GM21737 (cell line): ENCODE data around the gene HOXC5.

Experiments
- ATAC-seq: cut with Tn5 transposase; IDR thresholded peaks from one replicate; pipeline ENCODE4 v1.9.1; 2021; ENCODE audit warnings: mild to moderate bottlenecking, moderate library complexity; ENCODE audit not compliant: unreplicated experiment

Gene HOXC5

DNA sequence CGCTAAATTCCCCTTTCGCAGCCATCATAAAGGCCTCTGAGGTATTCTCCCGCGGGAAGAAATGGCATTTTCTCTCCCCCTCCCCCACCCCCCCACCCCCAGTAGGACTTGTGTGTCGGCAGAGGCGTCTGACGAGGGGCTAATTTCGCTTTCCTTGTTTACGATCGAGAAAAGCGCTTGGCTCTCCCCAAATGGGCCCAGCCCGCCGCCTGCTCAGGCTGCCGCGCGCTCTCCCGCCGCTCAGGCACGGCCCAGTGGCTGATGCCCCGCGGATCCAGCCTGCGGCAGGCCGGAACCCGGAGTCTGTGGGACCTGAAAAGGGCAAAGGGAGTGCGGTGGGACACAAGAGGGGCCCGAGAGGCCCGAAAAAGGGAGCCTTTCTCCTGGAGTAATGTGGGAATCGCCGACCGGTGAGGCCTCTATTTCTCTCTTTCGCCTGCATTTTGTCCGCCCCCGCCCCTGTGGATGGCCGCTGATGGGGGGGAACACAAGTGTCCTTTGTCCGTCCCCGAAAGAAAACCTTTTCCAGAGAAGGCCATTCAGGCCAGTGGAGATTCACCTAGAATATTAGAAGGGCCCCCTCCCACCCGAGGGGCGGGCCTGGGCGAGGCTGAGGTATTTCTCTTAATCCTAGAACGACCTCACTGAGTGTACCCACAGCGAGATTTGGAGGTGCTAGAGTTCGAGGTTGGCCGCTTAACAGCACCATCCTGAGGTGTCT, 13.6 kb upstream of the HOXC5 start:
- ATAC-seq, result no peak

DNA sequence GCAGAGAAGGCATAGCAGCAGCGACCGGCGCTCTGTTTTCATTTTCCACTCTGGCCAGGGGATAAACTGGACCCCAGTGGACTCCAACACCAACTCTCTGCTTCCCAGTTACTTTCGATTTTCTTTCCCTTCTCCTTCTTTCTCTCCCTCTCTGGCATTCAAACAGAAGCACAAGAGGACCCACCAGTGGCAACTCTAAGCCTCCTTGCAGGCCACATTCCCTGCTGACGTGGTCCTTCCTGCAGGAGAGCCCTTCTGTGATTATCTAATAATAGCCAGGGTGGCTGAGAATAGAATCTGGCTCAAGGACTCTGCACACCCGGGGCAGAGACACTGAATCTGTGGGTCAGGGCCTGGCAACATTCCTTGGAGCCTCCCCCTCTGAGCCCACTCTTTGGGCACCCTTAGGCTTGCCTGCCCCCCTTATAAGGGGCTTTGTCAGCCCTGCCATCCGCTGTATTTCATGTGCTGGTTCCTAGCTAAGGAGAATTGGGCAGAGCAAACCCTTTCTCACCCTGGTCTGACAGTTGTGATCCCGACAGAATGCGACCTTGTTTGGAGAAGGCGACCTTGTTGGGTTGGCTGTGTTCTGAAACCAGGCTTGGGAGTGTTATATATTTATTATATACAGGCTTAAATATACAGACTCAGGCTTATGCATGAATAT, 12.8 kb upstream of the HOXC5 start:
- no peak for ATAC-seq

DNA sequence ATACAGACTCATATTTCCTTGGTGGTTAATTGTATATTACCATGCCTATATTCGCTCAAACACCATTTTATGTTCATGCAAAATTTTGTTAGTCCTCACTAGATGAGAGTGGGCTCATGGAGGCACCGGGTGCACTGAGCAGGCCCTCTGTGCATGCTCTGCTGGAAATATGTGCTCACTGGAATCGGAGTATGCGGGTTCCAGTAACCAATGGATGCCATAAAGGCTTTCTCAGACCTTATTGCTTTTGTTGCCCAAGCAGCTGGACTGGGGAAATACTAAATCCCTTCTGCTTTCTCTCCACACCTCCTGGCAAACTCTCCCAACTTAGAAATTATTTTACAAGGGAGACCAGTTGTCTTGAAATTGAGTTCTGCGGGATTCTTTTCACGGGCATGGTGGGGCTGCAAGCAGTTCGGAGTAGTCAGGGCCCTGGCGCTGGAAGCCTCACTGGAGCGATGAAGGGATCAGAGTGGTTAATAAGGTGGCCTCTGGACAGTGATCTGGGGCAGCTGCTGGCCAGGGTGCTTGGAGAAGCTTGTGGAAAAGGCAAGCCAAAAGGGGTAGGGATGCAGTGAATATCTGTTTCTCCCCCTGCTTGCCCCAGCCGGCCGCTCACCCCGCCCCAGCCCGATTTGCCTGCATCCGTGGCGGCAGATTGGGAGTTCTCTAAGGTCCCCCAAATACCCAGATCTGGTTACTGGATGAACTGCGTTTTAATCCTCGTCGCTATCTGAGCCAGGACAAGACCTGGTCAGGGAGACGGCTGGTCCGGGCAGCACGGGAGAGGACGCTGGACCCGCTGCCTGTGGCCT, 12.1 kb upstream of the HOXC5 start:
- no peak for ATAC-seq

DNA sequence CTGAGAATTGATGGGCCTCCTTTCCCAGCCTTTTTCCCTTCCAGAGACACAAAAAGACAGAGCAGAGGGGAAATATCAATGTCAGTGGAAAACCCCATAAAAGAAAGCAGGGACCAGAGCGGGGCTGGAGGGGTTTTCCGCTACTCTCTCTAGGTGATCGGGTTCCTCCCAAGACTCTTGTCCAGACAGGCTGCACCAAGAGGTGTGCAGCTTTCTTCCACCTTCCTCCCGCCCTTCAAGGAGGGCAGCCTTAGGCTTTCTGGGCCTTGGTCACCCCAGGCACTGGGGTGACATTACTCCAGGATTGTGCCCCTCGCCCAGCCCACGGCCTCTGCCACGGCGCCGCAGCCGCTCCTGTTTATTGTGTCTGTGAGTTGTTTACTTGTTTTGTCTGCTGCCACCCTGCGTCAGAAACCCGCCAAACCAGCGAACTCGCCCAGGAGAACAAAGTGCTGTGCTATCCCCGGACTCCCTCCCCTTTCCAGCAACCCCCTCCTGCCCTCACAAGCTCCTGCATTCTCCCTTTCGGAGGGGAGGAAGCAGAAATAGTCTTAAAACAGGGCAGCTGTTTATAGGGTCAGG, 11.3 kb upstream of the HOXC5 start:
- no peak for ATAC-seq

DNA sequence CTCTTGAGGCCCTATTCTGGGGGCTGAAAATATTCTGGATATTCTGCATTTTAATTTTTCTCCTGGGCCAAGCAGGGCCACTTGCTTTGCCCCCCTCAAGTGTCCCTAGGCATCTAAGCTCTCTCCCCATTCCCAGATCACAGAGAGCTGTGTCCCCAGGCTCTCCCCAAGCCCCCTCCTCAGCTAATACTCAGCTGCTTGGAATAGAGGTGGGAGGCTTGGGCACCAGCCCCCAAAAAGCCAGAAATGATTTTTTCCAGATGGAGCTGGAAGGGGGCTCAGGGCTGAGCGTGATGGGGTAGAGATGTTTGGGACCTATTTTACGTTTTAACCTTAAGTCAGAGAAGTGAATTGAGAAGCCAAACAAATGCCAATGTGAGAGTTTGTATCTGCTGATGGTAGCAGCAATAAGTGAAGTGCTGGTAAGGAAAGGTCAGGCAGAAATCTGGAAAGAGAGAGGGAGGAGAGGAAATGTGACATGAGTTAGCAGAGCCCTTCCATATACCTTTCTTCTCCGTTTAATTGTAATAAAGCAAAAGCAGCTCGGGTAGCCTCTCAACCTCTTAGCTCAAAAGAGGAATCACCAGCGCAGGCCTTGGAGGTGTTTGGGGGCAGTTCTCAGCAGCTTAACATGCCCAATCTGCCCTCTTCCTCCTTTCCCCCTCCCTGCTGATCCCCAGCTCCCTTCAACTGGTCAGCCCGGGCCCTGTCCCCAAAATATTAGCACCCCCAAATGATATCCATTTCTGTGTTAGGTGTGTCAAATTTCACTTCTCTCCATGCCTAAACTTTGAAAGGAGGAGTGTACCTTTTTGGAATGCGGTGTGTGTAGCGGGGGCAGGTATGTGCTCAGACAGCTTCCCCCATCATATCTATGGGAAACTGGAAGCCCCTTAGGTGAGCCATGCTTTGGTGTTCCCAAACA, 9.6 kb upstream of the HOXC5 start:
- ATAC-seq, result no peak

DNA sequence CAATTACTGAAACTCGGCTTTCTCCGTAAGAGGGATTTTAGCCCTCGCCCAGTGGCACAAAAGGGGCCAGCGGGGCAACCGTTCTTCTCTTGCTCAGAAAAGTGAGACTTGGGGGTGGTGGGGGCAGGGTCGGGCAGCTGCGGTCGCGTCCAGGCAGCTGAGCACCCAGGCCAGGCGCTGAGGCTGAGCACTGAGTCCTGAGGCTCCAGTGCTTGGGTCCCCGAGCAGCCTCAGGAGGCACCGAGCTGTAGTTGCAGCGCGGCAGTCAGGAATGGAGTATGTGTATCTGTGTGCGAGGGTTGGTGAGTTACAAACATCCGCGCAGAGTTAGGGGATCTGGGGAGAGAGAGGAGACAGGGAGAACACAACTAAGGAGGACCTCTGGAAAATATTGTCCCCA, 8.7 kb upstream of the HOXC5 start:
- ATAC-seq, result no peak

DNA sequence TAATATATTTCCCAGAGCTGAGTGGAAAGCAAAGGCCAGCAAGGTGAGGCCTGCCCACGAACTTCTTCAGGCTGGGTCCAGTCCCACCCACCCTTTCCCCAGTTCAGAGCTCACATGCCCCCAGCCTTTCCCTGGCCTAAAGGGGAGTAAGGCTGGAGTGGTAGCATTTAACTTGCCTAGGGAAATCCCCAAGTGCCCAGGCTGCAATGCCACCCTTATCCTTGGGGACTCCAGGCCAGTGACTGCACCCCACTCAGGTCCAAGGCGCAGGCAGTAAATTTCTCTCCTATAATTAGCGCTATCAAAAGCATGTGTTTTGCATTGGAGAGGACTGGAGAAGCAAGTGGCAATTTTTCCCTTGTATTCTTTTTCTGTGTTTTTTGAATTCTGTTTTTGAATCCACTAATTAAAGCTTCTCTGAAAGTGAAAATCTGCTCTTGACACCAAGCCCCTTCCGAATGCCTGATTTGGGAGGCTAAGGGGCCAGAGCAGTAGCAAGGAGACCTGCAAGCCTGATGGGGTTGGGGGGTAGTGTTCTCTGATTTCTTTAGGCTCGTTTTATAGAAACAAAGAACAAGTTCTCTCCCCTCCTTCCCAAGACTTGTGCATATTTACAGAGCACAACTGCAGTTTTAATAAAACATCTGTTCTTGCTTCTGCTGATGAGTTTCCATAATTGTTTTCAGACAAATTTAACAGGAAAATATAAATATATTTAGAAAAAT, 8.1 kb upstream of the HOXC5 start:
- no peak for ATAC-seq

DNA sequence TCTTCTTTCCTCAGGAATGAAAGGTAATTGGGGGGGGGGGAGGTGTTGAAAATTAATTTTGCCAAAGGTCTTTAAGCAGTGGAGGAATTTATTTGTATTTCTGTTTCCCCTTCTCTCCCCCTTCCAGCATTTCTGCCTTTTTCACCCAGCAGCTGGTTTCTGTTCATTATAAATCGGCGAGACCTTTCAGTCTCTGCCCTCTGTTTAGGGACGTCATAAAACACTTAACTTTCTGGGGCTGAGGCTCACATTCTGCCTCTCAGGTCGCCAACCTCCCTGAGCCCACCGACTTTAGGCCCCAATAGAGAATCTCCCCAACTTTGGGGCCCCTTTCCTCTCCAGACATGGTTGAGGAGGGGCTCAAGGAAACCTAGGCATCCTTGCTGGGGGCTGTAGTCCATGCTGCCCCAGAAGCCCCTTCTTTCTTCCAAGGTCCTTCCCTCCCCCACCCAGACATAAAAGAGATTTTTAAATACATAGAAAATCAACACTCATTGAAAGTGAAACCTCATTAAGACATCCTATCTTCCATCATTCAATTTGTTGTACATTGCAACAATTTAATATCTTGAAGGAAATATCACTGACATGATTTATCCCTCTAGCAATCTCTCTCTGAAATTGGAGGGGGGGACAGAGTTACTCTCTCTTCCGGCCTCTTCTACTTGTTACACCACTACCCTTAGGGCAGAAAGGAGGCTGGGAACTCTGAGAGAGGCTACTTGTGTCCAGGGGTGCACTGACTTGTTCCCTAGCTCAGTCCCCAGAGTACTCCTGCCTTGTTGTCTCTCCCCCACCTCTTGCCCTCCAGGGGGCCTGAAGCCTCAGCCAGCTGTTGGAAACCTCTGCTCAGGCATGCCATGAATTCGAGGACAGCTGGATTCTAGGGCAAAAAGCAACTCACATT, 7.1 kb upstream of the HOXC5 start:
- ATAC-seq, result no peak

DNA sequence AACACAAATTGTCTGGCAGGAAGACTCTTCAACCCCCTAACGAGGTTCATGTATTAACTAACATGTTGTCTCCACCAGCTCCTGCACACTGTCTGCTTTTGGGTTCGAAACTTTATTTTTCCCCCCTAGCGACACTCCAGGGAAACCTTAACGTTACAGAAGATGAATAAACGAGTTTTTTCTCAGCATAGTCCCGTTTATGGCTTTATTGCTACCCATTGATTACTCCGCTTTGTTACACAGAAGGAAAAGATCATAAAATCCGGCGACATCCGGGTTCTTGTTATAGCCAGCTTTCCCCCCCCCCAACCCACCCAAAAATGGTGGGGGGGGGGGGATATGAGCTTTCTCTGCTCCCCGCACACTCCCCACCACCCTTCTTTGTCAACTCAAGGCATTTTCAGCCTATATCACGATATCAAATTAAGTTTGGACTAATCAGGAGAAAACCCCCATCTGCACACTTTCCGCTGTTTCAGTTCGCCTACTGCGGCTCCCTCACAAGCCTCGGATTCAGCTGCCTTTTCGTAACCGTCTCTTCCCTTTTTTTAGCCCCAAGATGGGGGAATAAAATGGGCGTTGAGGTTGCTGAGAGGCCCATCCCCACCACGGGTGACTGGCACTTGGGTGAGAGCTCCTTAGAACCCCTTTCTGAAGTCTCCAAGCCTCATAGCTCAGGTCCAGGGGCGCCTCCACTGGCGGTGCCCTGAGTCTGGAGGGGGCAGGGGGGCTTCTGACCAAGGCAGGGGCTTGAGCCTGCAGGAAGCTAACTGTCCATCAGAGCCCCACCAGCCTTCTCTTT, 6.0 kb upstream of the HOXC5 start:
- ATAC-seq, result no peak

DNA sequence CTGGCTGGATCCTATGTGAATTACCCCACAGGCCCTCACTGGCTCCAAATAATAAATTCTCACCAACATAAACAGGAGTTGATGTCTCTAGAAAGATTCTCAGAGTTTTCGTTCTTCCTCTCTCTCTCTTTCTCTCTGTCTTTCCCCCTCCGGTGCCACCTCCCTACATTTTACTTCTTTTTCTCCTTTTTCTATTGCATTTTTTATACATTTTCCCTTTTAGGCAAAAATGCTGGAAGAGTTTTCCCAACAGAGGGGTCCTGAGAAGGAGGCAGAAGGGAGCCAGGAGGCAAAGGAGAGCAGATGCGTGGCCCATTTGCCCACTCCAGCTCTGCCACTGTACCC, 5.4 kb upstream of the HOXC5 start:
- no peak for ATAC-seq

DNA sequence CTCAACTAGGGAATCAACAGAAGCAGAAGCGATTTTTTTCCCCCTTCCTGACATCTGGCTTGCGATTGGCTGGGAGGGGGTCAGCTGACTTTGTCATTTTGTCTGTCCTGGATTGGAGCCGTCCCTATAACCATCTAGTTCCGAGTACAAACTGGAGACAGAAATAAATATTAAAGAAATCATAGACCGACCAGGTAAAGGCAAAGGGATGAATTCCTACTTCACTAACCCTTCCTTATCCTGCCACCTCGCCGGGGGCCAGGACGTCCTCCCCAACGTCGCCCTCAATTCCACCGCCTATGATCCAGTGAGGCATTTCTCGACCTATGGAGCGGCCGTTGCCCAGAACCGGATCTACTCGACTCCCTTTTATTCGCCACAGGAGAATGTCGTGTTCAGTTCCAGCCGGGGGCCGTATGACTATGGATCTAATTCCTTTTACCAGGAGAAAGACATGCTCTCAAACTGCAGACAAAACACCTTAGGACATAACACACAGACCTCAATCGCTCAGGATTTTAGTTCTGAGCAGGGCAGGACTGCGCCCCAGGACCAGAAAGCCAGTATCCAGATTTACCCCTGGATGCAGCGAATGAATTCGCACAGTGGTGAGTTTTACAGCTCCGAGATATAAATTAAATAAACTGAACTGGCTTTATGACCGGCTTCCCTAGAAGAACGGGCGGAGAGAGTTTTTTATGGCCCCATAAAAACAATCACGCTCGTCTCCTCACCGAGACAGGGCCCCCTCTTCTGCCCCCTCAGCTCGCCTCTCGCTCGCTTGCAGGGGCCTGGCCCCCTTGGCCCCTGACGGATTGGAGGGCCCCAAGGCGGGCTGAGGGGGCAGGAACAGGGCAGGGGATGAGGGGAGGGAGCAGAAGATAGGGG, 4.3 kb upstream of the HOXC5 start, which contains the start of gene HOXC6:
HOXC6 (plus strand) TSS at position 127 of the 888 bp plus-strand sequence; CDS start at position 209, 82 bp downstream.
- ATAC-seq, result no peak

DNA sequence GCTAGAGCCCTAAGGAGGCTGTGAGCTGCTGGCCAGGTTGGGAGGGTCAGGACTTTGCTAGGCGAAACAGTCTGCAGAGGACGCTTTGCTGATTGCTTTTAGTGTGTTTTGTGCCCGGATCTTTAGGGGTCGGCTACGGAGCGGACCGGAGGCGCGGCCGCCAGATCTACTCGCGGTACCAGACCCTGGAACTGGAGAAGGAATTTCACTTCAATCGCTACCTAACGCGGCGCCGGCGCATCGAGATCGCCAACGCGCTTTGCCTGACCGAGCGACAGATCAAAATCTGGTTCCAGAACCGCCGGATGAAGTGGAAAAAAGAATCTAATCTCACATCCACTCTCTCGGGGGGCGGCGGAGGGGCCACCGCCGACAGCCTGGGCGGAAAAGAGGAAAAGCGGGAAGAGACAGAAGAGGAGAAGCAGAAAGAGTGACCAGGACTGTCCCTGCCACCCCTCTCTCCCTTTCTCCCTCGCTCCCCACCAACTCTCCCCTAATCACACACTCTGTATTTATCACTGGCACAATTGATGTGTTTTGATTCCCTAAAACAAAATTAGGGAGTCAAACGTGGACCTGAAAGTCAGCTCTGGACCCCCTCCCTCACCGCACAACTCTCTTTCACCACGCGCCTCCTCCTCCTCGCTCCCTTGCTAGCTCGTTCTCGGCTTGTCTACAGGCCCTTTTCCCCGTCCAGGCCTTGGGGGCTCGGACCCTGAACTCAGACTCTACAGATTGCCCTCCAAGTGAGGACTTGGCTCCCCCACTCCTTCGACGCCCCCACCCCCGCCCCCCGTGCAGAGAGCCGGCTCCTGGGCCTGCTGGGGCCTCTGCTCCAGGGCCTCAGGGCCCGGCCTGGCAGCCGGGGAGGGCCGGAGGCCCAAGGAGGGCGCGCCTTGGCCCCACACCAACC, 3.1 kb upstream of the HOXC5 start:
- ATAC-seq, result no peak

DNA sequence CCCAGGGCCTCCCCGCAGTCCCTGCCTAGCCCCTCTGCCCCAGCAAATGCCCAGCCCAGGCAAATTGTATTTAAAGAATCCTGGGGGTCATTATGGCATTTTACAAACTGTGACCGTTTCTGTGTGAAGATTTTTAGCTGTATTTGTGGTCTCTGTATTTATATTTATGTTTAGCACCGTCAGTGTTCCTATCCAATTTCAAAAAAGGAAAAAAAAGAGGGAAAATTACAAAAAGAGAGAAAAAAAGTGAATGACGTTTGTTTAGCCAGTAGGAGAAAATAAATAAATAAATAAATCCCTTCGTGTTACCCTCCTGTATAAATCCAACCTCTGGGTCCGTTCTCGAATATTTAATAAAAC, 2.4 kb upstream of the HOXC5 start:
- ATAC-seq, result no peak

DNA sequence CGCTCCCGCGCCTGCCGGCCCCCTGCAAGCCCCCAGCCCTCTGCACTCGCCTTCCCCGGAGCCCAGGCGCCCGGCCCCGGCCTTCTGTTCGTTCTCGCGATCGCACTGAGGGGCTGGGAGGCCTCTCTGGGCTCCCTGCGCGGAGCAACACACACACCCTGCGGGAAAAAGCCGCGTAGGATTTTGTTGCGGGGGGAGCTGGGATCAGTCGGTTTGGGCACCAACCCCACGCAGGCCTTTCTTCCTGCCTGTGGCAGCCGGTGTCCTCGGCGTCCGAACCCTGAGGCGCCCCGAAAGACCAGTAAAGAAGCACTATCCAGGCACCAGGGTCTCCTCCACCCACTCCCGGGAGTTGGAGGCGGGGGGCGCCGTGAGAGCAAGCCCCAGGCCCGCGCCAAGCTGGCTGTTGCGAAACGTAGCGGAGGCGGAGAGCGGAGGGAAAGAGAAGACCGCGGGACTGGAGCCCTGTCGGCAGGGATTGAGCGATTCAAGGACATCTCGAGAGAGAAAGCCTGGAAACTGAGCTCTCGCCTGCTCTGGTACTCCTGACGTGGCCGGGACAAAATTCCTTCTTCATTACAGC, 1.9 kb upstream of the HOXC5 start:
- ATAC-seq, result no peak

DNA sequence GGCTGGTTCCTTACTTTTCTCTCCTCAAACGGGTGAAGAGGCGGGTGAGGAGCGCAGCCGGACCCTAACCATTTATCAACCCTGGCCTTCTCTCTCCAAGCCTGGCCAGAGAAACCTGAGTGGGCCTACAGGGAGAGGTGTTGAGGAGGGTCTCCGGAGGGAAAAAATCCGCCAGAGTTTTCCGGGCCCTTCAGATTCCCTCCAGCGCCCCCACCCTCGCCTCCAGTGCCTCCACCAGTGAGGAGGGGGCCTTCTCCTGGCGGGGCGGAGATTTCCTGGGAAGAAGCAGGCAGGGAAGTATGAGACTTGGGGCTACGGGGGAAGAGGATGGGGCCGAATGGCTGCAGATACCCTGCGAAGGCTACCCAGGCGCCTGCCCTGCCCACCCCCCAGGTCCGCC, 1.4 kb upstream of the HOXC5 start:
- ATAC-seq, result no peak
